Activated T-helper 1 cell treated with Interleukin-2 at 50 U/mL for 16 hours (primary cell): ENCODE measurements around the gene RAE1.

ENCODE experiments used
- DNase-seq: peaks from one replicate; pipeline ENCODE4 v3.0.0-alpha.2; 2020; ENCODE audit warnings: low read depth

RAE1 gene

GRCh38 chr20:57372157-57372556 is 21.1 kb downstream of the RAE1 start:
- no peak for DNase-seq

DNA sequence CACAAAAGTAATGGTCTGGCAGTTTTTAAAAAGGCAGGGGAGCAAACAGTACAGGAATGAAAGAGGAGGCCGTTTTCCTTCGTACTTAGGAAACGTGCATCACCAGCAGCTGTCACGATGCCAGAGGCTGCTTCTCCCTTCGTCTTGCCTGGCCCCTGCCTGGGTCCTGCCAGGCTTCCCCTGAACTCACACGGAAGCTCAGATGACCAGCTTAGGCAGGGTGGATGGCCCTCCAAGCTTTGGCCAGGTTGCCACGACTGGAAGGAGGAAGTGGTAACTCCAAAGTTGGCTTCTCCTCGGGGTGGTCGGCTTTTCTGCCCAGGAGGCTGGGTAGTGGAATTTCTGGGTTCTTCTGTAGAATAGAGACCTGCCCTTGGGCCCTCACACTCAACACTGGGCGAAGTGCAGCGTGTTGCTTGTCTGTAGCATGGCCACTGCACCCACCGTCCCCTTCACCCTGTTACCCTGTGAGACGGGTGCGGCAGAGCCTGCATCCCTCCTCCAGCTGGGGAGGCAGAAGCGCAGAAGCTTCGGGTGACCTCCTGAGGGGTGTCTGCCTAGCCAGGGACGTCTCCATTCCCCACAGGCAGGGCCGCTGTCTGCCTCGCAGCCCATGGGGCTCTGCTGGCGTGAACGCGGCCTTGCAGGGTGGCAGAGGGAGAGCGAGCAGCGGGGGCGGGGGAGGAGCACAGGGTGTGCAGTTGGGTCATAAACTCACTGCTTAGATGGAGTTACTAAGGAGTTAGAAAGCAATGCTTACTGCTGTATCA is 21.7 kb downstream of the RAE1 start:
- no peak for DNase-seq

- no peak for DNase-seq
Measured at GRCh38 chr20:57374343-57374930, 23.4 kb downstream of the RAE1 start.

DNA sequence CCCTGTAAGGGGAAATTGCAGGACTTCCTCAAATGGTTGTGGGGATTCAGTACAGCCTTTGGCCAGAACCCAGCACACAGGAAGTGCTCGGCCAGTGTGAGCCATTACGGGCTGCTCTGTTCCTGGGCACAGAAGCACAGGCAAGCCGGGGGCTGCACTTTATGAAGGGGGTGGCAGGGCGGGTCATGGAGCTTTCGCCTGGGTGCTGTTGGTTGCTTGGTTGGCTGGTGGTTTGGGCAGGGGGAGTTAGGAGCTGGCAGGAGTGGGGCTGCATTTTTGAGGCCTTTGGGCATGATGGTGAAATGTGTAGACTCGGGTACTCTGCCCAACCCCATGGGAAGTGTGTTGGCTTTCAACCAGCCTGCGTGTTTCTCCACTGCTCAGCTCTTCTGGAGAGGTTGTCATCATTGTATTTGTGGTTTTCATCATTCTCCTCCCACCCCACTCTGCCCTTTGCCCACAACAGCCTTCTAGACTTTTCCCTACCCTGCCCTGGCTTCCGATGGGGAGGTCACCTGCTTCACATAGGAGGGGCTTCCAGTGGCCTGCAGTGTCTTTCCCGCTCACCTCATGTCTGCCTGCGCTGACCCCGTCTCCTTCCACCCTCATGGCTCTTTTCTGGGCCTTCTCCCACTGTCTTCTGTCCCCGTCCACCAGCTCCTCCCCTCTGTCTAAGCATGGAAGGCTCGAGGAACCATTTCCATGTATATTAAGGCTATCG is 24.0 kb downstream of the RAE1 start:
- DNase-seq, result no peak

GRCh38 chr20:57375652-57376230 is 24.7 kb downstream of the RAE1 start:
- DNase-seq, result no peak

GRCh38 chr20:57377350-57377749 is 26.3 kb downstream of the RAE1 start:
- no peak for DNase-seq

DNA sequence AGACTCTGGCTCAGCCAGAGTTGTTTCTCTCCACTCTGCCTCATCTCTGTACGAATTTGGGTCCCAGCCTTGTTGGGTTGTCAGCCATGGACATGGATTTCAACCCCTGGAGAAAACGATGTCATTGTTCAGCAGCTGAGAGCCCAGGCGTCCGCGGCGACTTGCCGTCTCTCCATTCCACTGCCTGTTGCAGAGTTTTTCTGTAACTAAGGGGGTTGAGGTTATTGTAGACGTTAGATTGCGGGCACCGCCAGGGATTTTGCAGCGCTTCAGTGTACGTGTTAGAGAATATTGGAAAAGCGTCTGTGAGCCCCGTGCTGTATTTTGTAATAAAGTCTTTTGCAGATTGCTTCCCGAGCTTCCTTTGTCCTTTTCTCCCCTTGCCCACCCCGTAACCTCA is 27.1 kb downstream of the RAE1 start:
- DNase-seq, result no peak

DNA sequence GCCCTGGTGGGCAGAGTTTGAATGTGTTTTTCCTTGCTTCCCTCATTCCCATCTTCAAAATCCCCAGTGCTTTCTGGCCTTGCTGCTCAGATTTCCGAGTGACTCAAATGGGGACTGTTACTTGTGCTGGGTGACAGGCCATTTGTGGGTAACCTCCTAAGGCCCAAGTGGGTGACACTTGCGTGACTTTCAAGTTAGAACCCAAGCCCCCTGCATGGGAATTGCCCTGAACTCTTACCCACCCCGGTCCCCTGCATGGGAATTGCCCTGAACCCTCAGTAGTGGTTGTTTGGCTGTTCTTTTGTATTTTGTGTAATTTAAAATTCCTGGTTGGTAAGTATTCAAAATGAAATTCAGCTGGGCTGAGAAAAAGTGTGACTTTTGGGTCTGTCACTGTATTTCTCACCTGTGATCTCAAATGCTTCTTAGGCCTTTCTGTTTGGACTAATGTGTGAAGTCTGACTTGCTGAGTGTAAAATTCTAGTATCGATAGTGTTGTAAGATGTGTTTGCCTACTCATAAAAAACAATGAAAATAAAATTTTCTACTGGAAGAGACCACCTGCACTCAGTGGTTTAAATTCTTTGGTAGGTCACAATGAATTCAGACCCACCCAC is 27.7 kb downstream of the RAE1 start:
- DNase-seq, result no peak

DNA sequence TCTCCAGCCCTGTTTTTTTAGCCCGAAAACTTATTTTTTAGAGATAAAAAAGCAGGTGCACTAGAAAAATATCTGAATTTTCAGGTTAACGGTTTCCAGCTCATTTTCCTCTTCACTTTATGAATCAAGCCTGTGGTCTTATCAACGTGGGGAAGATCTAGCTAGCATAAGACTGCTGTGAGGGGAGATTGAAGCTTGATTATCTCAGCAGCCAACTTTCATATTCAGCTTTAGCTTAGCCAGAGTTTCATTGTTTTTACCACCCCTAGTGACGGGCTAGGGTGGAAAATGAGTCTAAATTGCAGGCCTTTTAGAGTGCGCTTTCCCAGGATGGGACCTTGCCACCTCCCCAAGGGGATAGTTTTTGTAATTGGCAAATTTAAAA is 28.2 kb downstream of the RAE1 start:
- DNase-seq, result no peak

GRCh38 chr20:57380081-57380750 is 29.2 kb downstream of the RAE1 start:
- no peak for DNase-seq

- peak; percentile 73 for DNase-seq
Measured at GRCh38 chr20:57381596-57382503, 30.8 kb downstream of the RAE1 start.

- no peak for DNase-seq
Measured at GRCh38 chr20:57382516-57382915, 31.5 kb downstream of the RAE1 start.

DNA sequence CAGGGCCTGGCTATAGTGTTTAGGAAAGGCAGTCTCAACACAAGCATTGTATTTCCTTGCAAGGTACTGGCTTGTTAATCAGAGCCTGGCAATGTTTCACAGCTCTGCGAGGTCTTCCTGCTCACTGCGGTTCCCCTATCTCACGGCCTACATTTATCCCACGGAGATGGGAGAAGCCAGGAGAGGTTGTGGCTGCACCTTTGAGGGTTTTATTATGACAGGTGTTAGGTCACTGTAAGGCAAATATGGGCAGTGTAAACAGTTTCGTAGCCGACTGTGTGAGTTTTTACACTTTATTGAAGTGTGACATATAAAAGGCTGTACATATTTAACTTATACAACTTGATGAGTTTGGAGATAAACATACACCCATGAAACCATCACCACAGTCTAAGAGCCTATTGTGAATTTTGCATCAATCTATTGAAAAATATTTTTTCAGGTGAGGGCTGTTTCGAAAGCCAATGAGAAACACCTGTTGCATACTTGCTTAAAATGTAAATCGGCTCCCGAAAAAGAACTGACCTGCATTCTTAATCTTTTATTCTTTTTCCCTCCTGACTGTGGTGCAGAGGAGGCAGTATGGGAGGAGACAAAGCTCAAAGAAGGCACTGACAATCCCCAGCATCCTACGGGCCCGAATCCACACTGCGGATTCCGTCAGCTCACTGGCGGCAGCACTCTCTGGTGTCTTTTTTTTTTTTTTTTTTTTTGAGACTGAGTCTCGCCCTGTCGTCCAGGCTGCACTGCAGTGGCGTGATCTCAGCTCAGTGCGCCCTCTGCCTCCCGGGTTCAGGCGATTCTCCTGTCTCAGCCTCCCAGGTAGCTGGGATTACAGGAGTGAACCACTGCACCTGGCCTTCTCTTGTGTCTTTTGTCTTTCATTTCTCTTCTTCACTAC is 32.6 kb downstream of the RAE1 start:
- no peak for DNase-seq

DNA sequence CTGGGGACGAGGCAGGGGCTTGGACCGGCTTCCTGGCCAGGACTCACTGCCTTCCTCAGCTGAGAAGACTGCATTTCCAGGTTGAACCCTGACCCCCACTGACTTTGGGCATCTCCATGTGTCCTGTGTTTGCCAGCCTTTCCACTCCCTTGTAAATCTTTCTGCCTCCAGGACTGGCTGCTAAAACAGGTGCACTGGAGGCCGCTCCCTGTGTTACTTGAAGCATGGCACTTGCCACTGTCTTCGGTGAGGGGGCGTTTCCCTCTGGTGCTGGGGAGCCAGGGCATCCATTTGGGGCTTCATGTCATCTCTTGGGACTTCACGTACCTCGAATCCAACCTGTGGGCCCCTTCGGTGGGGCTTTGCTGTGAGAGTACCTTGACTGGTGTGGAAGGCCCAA is 33.4 kb downstream of the RAE1 start:
- no peak for DNase-seq

DNA sequence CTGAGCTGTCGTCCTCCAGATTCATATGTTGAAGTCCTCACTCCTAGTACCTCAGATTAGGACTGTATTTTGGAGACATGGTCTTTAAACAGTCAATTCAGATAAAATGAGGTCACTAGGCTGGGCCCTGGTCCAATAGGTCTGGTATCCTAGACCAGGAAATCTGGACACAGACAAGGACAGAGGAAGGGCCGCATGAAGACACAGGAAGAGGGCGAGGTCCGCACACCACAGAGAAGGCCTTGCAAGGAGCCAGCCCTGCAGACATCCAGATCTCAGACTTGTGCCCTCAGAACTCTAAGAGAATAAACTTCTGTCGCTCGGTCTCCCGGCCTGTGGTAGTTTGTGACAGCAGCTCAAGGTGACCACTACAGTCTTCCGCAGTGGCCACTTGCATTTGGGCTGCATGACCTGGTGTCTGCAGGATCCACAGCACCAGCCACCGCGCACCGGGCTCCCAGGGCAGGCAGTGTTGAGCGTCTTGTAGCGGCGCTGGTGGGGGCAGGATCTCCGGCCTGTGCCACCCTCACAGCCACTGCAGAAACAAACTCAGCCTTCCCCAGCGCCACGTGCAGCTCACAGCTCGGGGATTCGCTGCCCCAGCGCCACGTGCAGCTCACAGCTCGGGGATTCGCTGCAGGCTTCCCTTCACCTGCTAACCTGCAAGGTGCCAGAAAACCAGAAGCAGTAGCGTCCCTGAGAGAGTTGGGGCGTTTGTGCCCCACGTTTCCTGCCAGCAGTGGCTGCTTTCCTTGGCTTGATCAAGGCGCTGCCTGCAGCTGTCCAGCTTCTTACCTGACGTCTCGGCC is 34.1 kb downstream of the RAE1 start:
- DNase-seq, result no peak

- DNase-seq, result no peak
Measured at GRCh38 chr20:57385940-57386339, 34.9 kb downstream of the RAE1 start.

DNA sequence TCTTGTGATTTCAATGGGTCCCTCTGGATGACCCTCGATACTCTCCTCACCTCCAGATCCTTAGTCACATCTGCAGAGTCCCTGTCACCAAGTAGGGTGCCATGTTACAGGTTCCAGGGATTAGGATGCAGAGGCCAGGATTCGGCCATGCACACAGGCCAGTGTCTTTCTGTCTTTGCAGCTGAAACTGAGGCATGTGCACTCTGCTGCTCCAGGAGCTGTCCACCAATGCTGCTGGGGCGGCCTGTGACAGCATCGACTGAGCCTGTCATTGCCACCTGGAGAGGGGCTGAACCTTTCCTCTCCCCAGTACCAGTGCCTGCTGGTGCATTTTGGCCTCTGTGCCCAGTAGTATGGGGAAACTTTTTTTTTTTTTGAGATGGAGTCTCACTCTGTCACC is 35.7 kb downstream of the RAE1 start:
- DNase-seq, result no peak

DNA sequence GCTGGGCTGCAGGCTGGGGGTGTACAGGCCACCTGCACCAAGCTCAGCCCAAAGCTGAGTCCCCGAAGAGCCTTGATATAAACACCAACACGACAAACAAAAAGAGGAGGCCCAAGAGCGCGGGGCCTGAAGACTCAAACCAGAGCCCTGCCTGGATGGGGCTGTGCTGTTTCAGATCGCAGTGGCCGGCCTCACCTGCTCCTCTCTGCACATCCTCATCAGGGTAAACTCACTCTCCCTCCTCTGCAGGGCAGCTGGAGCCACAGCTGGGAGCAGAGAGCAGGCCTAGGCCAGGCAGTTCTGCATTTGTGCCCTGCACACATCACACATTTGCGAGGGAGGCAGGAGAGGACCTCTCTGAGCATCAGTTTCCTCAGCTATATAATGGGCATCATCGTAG is 36.4 kb downstream of the RAE1 start:
- DNase-seq, result no peak

DNA sequence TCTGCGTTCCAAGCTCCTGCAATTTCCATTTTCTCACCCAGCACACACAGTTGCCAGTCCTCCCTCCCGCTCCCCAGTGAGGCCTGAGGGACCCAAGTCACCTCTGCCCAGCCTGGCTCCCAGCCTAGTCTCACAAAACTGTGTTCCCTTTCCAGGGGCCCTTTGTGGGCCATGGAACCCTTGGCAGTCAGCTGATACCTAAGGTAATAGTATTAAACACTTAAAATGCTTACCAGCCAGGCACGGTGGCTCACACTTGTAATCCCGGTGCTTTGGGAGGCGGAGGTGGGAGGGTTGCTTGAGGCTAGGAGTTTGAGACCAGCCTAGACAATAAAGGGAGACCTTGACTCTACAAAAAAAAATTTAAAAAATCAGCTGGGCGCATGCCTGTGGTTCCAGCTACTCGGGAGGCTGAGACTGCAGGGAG is 36.9 kb downstream of the RAE1 start:
- no peak for DNase-seq
